B cell (primary cell): ENCODE results near the gene SLC22A15. TPM values are rescaled to one million over a fixed set of nuclear protein-coding genes. Genes with fewer than 3 reads are reported as not detected.

ENCODE experiments used
- ATAC-seq: fragments of 200-7000 bp; cut with Tn5 transposase; one replicate; pipeline ENCODE4 v1.10.0; 2021; ENCODE audit warnings: low read depth, mild to moderate bottlenecking, moderate number of reproducible peaks, moderate library complexity
- CTCF ChIA-PET: fragments of 350-600 bp; sonication (Branson Sonifier 250); formaldehyde crosslinking; loops from one replicate; lab custom pipeline; 2021; ENCODE audit warnings: antibody characterized with exemption, inconsistent platforms; lab: Charles Lee
- POLR2A ChIA-PET: fragments of 350-600 bp; sonication (Branson Sonifier 250); formaldehyde crosslinking; loops from one replicate; lab custom pipeline; 2021; ENCODE audit warnings: antibody characterized with exemption; lab: Charles Lee
- DNase-seq: peaks from one replicate; pipeline ENCODE4 v3.0.0; 2013
- H2AFZ ChIP-seq: 2 replicates; pipeline ENCODE4 v1.6.1; 2012; ENCODE audit warnings: mild to moderate bottlenecking, low read depth, low read length; ENCODE audit not compliant: insufficient read depth, poor library complexity, severe bottlenecking
- H3K27ac ChIP-seq, 2 donors: 1 replicate in 1 of 2; 2 replicates in 1 of 2; pipeline ENCODE4 v1.5.1; 2012 to 2013; ENCODE audit warnings: low read length in 2 of 2, mild to moderate bottlenecking in 2 of 2, moderate library complexity in 1 of 2
- H3K27me3 ChIP-seq, 4 experiments: fragments of 200-600 bp in 1 of 4; sonication (generic) in 1 of 4; replicated peaks in 1 of 4; 1 replicate in 2 of 4; 2 replicates in 2 of 4; pipeline versions ENCODE4 v1.6.1 to v1.7.0; 2013 to 2016; ENCODE audit warnings: low read length in 3 of 4, mild to moderate bottlenecking in 2 of 4, mixed read lengths in 1 of 4, moderate library complexity in 1 of 4; ENCODE audit not compliant: insufficient read depth in 4 of 4, control insufficient read depth in 3 of 4; ENCODE audit errors: control extremely low read depth in 1 of 4
- H3K36me3 ChIP-seq, 2 experiments: replicated peaks in 1 of 2; 1 replicate in 1 of 2; 2 replicates in 1 of 2; pipeline versions ENCODE4 v1.6.1 to v1.7.1; 2013; ENCODE audit warnings: low read length in 1 of 2; ENCODE audit not compliant: insufficient read depth in 2 of 2, control insufficient read depth in 1 of 2; ENCODE audit errors: control extremely low read depth in 1 of 2, extremely low read depth in 1 of 2
- H3K4me1 ChIP-seq, 2 donors: fragments of 200-600 bp in 1 of 2; sonication (generic) in 1 of 2; 1 replicate in 1 of 2; 2 replicates in 1 of 2; pipeline versions ENCODE4 v1.5.1 to v1.6.1; 2013 to 2017; ENCODE audit warnings: low read length in 2 of 2; ENCODE audit not compliant: control insufficient read depth in 2 of 2, insufficient read depth in 2 of 2
- H3K4me2 ChIP-seq: replicated peaks from 2 replicates; pipeline ENCODE3; 2012; ENCODE audit warnings: mild to moderate bottlenecking, low read depth, low read length; ENCODE audit not compliant: poor library complexity, severe bottlenecking
- H3K4me3 ChIP-seq, 5 experiments: fragments of 200-600 bp in 1 of 5; sonication (generic) in 1 of 5; 1 replicate in 3 of 5; 2 replicates in 2 of 5; pipeline versions ENCODE4 v1.5.1 to v1.7.0; 2011 to 2016; ENCODE audit warnings: low read length in 4 of 5, mild to moderate bottlenecking in 4 of 5, low read depth in 2 of 5, control low read depth in 1 of 5, moderate library complexity in 1 of 5; ENCODE audit not compliant: insufficient read depth in 1 of 5; ENCODE audit errors: control extremely low read depth in 1 of 5, extremely low read depth in 1 of 5
- H3K79me2 ChIP-seq: fragments of 200-600 bp; sonication (generic); one replicate; pipeline ENCODE4 v1.6.0; 2016; ENCODE audit warnings: low read length; ENCODE audit not compliant: control insufficient read depth, insufficient read depth
- H3K9ac ChIP-seq: fragments of 200-600 bp; sonication (generic); 2 replicates; pipeline ENCODE4 v1.6.1; 2017; ENCODE audit warnings: mild to moderate bottlenecking, low read length, moderate library complexity
- H3K9me3 ChIP-seq, 3 donors: one replicate each; pipeline versions ENCODE4 v1.6.1 to v1.7.1; 2013; ENCODE audit warnings: low read length in 2 of 3; ENCODE audit not compliant: control insufficient read depth in 2 of 3, insufficient read depth in 1 of 3; ENCODE audit errors: control extremely low read depth in 1 of 3
- H4K20me1 ChIP-seq: 2 replicates; pipeline ENCODE4 v1.6.0; 2012; ENCODE audit warnings: mild to moderate bottlenecking, low read length; ENCODE audit not compliant: insufficient read depth, control insufficient read depth, poor library complexity, severe bottlenecking
- H3K27ac Mint-ChIP-seq: one replicate; pipeline ENCODE4 v1.8.0; 2021; ENCODE audit warnings: mixed read lengths
- H3K27me3 Mint-ChIP-seq: one replicate; pipeline ENCODE4 v1.8.0; 2021; ENCODE audit warnings: mixed read lengths
- H3K4me1 Mint-ChIP-seq: one replicate; pipeline ENCODE4 v1.8.0; 2021; ENCODE audit warnings: mixed read lengths
- H3K4me3 Mint-ChIP-seq: one replicate; pipeline ENCODE4 v1.8.0; 2021; ENCODE audit warnings: mixed read lengths
- H3K9me3 Mint-ChIP-seq: one replicate; pipeline ENCODE4 v1.8.0; 2022; ENCODE audit warnings: mixed read lengths; ENCODE audit not compliant: insufficient read depth
- EZH2 ChIP-seq: IDR thresholded peaks from 2 replicates; pipeline ENCODE4 v1.6.1; 2012; ENCODE audit warnings: borderline replicate concordance, low read depth, mild to moderate bottlenecking, moderate library complexity, low read length; ENCODE audit not compliant: insufficient read depth, poor library complexity, severe bottlenecking
- WGBS: methylation state at CpG from one replicate; pipeline ENCODE4 v1.1.5; 2013; ENCODE audit warnings: missing lambda C conversion rate; ENCODE audit not compliant: insufficient coverage; 5-methylcytosine and 5-hydroxymethylcytosine counted together
- intact Hi-C: fragments of 100-400 bp; cut with micrococcal nuclease; formaldehyde crosslinking; loops from one replicate; pipeline ENCODE4 v1.10.0; 2022
- polyA plus RNA-seq: library from polyadenylated mRNA; depleted of rRNA; stranded (reverse); fragments of >200 nt; gene quantifications from 2 replicates; pipeline ENCODE4 v1.2.3, GENCODE V29; 2012
- total RNA-seq, 2 donors: library from RNA; stranded (reverse); fragments of 120-200 nt in 1 of 2; gene quantifications; 1 replicate in 1 of 2; 2 replicates in 1 of 2; pipeline versions ENCODE4 v1.2.3 to v1.2.4, GENCODE V29; 2013 to 2022
- TF ChIP-seq, protein P1 (sequence below): fragments of 200-600 bp; IDR thresholded peaks from one replicate; pipeline ENCODE4 v1.8.0; 2022; ENCODE audit warnings: antibody characterized with exemption, mild to moderate bottlenecking

Gene SLC22A15
- total and polyA plus RNA-seq, 2 donors (not counting 1 experiment from before 2014, with no cell fraction given): 3.9 to 7.5 TPM

DNA sequence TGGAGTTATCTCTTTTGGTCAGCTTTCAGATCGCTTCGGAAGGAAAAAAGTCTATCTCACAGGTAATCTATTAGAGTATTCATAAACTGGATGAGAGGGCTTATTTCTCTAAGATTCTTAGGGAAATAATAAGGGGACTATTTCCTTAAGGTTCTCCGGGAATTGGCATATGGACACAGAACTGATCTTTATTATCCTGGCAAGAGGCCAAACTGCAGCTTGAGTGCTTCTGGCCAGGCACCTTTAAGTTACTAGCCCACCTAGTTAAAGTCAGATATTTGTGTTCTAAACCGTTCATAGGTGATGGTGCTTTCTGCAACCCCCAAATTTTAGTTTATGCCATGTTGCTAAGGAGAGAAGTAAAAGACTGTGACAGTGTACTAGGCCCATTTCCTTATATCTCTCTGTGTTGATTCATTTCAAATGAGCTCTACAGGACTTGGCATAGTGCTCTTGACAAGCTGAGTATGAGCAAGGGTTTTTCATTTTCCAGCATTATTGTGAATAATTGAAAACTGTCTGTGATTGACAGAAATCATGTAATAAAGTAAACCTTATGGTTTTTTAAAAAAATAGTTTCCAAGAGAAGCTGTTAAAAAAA lies 43.4 kb downstream of the SLC22A15 start:
- CTCF ChIA-PET: interaction anchor here (0.9 to 3.2 kb wide), 14 partner anchors 10 to 880 kb away, joined by 3 to 22 read pairs (median 6); no protein-coding TSS in a partner anchor
- no peak overlapping the region for H3K4me2 ChIP-seq
- no peaks in the 10 kb centered on the region for H3K27me3 ChIP-seq
- TF ChIP-seq, protein P1, sequence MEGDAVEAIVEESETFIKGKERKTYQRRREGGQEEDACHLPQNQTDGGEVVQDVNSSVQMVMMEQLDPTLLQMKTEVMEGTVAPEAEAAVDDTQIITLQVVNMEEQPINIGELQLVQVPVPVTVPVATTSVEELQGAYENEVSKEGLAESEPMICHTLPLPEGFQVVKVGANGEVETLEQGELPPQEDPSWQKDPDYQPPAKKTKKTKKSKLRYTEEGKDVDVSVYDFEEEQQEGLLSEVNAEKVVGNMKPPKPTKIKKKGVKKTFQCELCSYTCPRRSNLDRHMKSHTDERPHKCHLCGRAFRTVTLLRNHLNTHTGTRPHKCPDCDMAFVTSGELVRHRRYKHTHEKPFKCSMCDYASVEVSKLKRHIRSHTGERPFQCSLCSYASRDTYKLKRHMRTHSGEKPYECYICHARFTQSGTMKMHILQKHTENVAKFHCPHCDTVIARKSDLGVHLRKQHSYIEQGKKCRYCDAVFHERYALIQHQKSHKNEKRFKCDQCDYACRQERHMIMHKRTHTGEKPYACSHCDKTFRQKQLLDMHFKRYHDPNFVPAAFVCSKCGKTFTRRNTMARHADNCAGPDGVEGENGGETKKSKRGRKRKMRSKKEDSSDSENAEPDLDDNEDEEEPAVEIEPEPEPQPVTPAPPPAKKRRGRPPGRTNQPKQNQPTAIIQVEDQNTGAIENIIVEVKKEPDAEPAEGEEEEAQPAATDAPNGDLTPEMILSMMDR: no peak
- no peak for TF ChIP-seq EZH2
- POLR2A ChIA-PET: interaction anchor here (0.7 kb wide), 1 partner anchor 298 kb away, joined by 5 read pairs; no protein-coding TSS in a partner anchor
- no peaks in the 10 kb centered on the region for H4K20me1 ChIP-seq
- WGBS: 100% methylated on average over 1 of the region's 4 CpGs
- Mint-ChIP-seq H3K27ac (no peak overlapping the region), H3K4me1 (peaks cover 2% of the 10 kb centered on the region), H3K9me3 (no peaks in the 10 kb centered on the region), H3K4me3 (no peak overlapping the region), H3K27me3 (no peaks in the 10 kb centered on the region)
- DNase-seq (no peak), ATAC-seq (no peak)
- no peaks in the 10 kb centered on the region for H3K9me3 ChIP-seq
- no peaks in the 10 kb centered on the region for H3K79me2 ChIP-seq
- no peak overlapping the region for H3K4me3 ChIP-seq
- no peaks in the 10 kb centered on the region for H3K36me3 ChIP-seq
- H3K4me1 ChIP-seq: no peaks in the 10 kb centered on the region
- no peak overlapping the region for H2AFZ ChIP-seq
- H3K9ac ChIP-seq: no peak overlapping the region
- no peak overlapping the region for H3K27ac ChIP-seq
- intact Hi-C loops: loop anchor here (2.0 kb wide), 1 partner anchor 213 kb away; no protein-coding TSS in a partner anchor

DNA sequence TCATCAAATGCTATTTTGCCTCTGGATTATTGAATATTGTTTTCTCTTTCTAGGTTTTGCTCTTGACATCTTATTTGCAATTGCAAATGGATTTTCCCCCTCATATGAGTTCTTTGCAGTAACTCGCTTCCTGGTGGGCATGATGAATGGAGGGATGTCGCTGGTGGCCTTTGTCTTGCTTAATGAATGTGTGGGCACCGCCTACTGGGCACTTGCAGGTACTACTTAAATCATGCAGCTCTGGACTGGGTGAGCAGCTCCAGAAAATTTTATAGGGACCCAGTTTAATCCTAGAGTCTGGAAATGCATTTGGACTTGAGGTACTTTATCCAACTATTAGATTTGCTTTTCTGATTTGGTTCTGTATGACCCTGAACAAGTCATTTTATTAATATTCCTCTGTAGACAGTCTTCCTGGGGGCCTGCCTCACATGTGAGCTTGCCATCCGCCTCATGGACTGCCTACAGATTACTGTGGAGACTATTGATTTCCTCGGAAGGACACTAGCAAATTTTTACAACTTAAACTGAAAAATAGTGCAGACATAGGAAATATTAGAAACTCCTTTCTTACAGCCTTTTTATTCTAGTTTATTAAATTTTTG lies 44.5 kb downstream of the SLC22A15 start:
- Histone ChIP-seq H2AFZ (no peak overlapping the region), H3K9me3 (no peaks in the 10 kb centered on the region), H3K4me2 (no peak overlapping the region), H3K36me3 (no peaks in the 10 kb centered on the region), H3K27ac (no peak overlapping the region), H3K9ac (no peak overlapping the region), H3K4me1 (no peaks in the 10 kb centered on the region), H4K20me1 (no peaks in the 10 kb centered on the region), H3K4me3 (no peak overlapping the region), H3K27me3 (no peaks in the 10 kb centered on the region), H3K79me2 (no peaks in the 10 kb centered on the region)
- CTCF ChIA-PET: interaction anchor here (0.6 to 3.2 kb wide), 14 partner anchors 9 to 881 kb away, joined by 3 to 22 read pairs (median 5); no protein-coding TSS in a partner anchor
- TF ChIP-seq, protein P1: peak; percentile 76
- TF ChIP-seq EZH2: no peak
- Mint-ChIP-seq H3K4me3 (no peak overlapping the region), H3K27ac (no peak overlapping the region), H3K4me1 (peaks cover 2% of the 10 kb centered on the region), H3K27me3 (no peaks in the 10 kb centered on the region), H3K9me3 (no peaks in the 10 kb centered on the region)
- no CpG with 5 or more reads among the region's 5 CpGs for WGBS
- POLR2A ChIA-PET: no interaction called here
- intact Hi-C loops: loop anchor here (2.0 kb wide), 1 partner anchor 214 kb away; no protein-coding TSS in a partner anchor
- peak; percentile 54 for DNase-seq
- peak; percentile 54 for ATAC-seq
